ENCODE measurements around the gene MYADM.
A peak's percentile ranks its signal among the peaks of the same experiment; 100 is the strongest.
"Not testable (repeated sequence)": the region's sequence is repeated elsewhere in the genome, so short reads cannot be mapped to it uniquely, and the experiment has no call there.

Gene MYADM

GRCh38 chr19:53867225-53868090 lies at the start of gene MYADM:
MYADM (plus strand) TSS chr19:53867883; CDS start chr19:53873530, 5,647 bp downstream.
- peak; percentile 100 for DNase-seq

DNA sequence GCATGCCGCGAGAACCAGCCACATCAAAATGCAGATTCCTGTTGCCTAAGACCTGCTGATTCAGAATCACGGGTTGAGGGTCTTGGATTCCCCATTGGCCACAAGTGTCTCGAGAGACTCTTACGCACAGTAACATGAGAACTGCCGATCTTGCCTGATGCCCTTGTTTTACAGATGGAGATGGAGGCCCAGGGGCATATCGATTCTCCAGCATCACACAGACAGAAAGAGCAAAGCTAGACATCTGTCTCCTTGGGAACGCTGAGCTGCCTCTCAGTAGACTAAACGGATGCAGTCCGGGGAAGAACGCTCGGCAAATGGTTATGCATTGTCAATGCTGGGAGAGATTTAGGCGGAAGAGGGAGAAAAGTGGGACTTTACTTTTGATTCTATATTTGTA lies 48.9 kb upstream of the MYADM start:
- no peak for DNase-seq

DNA sequence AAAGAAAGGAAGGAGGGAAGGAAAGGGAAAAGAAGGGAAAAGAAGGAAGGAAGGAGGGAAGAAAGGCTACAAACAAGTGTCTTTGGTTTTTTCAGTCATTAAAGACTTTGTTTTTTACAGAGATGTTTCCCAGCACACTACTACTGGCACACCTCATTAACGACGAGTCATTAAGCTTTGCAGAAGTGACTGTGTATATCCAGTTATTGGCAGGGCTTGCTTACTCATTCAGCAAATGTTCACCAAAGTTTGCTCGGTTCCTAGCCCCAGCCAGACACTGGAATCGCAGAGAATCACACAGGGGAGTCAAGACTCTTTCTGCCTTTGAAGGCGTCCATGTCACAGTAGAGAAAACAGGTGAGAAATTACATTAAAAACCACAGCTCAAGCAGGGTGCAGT lies 47.8 kb upstream of the MYADM start:
- no peak for DNase-seq

GRCh38 chr19:53823380-53824120 lies 44.1 kb upstream of the MYADM start:
- no peak for DNase-seq

DNA sequence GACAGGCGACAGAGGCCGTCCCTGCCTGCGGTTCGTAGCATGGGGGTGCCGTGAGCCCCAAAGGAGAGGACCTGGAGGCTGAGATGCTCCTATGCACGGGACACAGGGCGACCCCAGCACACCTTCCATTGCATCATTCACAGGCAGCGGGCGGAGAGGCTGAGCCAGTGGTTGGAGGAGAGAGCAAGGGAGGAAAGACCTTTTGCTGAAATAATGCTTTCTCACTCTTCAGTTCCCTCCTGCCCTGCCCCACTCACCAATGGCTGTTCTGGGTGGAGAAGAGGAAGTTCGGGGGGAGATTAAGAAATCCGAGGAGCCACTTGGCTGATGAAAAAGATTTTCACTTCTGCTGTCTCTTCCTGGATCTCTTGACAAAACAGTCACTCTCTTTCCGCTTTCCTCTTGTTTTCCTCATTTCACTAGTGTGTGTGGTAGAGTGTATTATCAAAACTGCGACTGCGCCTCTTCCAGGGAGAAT lies 43.5 kb upstream of the MYADM start, which contains the start of gene NLRP12:
TSS of gene NLRP12 (minus strand) at position 181 of the 478 bp plus-strand sequence. CDS start at position 41, 140 bp downstream.
- DNase-seq, result peak; percentile 42

DNA sequence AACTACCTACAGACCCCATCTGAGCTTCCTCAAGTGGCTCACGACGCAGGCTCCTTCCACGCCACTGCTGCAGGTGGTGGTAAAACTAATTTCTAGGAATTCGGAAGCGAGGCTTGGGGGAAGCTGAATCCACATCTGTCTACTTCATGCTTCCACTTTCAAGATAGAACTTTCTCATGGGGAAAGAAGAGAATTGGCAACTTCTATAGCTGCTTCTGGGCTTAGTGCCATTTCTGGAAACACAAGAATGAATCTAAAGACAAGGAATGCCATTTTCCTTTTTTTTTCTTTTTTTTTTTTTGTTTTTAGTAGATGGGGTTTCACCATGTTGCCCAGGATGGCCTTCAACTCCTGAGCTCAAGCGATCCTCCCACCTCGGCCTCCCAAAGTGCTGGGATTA lies 40.8 kb upstream of the MYADM start:
- DNase-seq, result no peak

DNA sequence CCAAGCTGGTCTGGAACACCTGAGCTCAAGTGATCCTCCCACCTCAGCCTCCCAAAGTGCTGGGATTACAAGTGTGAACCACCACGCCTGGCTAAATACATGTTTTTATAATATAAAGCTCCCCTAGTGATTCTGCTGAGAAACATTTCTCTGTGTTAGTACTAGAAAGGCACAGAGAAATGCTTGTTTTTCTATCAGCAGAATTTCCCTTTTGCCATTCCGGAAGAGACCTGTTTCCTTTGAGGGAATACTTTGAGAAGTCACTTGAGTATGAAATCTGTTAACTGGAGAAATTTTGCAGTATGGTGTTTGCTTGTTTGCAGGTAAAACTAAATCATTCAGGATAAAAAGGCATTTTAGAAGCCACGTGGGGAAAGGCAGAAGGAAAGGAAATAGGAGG lies 39.2 kb upstream of the MYADM start:
- no peak for DNase-seq

DNA sequence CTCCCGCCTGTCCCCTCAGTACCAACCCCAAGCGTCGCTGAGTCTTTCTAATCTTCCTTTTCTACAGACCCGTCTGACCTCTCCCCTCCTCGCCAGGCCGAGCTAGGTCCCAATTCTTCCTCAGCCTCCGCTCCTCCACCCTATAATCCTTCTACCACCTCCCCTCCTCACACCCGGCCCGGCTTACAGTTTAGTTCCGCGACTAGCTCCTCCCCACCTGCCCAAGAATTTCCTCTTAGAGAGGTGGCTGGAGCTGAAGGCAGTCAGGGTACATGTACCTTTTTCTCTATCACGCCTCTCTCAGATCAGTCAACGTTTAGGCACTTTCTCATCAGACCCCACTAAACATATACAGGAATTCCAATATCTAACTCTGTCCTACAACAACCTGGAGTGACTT lies 34.8 kb upstream of the MYADM start:
- not testable (repeated sequence) for DNase-seq

DNA sequence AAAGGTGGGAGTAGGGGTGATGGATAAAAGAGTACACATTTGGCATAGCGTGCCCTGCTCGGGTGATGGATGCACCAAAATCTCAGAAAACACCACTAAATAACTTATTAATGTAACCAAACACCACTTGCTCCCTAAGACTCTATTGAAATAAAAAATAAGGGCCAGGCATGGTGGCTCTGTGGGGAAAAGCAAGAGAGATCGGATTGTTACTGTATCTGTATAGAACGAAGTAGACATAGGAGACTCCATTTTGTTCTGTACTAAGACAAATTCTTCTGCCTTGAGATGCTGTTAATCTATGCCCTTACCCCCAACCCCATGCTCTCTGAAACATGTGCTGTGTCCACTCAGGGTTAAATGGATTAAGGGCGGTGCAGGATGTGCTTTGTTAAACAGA lies 29.2 kb upstream of the MYADM start:
- not testable (repeated sequence) for DNase-seq

DNA sequence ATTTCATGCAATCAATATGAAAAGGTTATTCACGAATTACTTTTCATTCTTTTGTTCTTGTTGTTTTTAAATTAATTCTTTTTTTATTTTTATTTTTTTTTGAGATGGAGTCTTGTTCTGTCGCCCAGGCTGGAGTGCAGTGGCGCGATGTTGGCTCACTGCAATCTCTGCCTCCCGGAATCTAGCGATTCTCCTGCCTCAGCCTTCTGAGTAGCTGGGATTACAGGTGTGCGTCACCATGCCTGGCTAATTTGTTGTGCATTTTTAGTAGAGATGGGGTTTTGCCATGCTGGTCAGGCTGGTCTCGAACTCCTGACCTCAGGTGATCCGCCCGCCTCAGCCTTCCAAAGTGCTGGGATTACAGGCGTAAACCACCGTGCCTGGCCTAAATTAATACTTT lies 27.4 kb upstream of the MYADM start:
- DNase-seq, result not testable (repeated sequence)

- not testable (repeated sequence) for DNase-seq
These were observed 26.8 kb upstream of the MYADM start for GRCh38 chr19:53840914-53841313.

GRCh38 chr19:53844849-53845246 lies 22.8 kb upstream of the MYADM start:
- no peak for DNase-seq

DNA sequence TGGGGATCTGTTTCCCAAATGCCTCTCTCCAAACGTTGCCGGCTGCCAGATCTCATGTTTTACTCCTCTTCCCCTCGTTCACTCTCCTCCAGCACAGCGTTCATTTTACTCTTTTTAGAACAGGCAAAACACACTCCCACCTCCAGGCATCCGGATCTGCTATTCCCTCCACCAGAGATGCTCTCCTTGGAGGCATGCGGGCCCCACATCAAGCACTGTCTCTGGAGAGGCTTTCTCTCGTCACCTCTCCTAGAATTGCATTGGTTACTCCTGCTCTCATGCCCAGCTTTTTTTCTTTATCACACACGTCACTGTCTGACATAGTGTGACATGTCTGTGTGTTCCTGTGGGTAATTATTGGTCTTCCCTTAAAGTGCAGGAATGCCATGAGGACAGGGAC lies 20.1 kb upstream of the MYADM start:
- DNase-seq, result no peak

- peak; percentile 59 for DNase-seq
These were observed 18.4 kb upstream of the MYADM start for GRCh38 chr19:53849237-53849676.

DNA sequence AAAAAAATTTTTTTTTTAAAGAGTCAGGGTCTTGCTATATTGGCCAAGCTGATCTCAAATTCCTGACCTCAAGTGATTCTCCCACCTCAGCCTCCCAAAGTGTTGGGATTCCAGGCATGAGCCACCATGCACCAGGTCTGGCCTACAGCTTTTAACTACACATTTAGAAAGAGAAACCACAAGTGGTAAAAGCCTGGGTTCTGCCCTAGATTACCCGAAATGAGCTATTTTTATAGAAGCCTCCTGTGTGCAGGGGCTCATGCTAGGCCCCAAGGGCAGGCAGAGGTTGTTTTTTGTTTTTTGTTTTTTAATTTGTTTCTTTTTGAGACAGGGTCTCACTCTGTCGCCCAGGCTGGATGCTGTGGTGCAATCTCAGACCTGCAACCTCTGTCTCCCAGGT lies 14.0 kb upstream of the MYADM start:
- no peak for DNase-seq

DNA sequence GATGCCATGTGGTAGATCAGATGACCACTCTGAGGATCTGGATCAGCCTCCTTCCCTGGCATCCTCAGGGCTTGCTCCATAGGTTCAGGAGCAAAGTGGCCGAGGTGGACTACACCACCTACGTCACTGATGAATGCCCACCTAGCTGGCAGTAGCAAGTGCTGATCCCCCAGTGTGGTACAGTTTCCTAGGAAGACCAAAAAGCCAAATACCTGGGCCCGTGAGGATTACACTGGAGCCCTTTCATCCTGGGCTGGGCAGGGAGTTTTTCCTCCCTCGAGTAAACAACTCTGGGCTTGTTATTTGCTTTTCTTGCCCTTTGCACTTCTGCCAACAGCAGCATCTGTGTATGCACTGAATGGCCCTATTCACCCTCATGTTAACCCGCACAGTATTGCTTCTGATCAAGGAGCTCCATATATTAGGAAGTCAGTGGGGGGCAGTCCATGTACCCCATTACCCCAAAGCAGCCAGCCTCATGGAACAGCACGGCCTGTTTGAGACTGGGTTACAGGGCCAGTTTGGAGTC lies 3.3 kb upstream of the MYADM start:
- peak; percentile 58 for DNase-seq

GRCh38 chr19:53865523-53865917 lies 2.2 kb upstream of the MYADM start:
- DNase-seq, result no peak

DNA sequence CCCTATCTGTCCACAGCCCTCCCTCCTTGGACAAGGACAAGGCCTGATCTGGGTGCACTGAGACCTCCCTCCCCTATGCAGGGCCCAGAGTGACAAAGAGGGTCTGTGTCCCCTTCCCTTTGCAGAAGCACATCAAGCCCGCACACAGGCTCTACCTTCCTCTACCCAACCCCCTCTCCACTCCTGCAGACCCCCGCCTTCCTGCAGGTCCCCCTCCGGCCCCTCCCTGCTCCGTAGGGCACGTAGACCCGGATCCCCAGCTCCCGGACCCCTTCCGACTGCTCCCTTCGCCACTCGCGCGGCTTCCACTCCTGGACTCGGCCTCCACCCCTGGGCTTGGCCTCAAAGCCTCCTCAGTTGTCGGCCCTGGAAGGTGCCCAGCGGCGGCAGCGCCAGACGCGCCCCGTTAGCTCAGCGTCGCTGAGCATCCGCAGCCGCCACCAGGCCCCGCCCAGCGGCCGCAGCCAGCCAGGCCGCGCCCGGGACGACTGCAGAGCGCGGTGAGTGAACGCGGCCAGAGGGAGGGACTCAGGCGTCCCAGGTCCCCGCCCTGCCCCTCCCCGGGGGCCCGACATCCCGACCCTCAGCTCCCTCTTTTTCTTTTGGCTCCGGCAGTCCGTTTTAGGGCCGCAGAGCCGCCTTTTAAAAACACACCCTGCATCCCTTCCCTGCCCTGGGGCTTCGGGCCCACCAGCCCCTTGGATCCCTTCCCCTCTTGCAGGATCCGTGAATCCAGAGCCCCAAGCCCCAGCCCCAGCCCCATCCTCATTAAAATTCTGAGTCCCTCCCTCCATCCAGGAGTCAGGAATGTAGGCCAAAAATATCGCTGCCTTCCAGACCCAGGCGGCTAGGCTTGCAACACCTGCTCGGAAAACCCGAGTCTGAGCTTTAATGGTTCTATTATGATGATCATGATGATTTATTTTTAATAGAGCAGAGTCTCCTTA lies 1.5 kb upstream of the MYADM start:
- peak; percentile 92 for DNase-seq

DNA sequence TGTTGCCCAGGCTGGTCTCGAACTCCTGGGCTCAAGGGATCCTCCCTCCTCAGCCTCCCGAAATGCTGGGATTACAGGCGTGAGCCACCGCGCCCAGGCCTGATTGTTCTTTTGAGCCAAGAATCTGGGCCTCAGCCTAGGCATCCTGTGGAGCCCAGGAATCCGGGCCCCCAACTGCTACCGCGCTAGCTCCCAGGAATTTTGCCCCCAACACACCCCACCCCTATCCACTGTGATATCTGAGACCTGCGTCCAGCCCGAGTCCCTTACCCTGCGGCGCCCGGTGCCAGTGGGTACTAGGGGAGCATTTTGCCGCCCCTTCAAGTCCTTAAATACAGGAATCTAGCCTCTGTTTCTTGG lies 838 bp upstream of the MYADM start:
- no peak for DNase-seq

DNA sequence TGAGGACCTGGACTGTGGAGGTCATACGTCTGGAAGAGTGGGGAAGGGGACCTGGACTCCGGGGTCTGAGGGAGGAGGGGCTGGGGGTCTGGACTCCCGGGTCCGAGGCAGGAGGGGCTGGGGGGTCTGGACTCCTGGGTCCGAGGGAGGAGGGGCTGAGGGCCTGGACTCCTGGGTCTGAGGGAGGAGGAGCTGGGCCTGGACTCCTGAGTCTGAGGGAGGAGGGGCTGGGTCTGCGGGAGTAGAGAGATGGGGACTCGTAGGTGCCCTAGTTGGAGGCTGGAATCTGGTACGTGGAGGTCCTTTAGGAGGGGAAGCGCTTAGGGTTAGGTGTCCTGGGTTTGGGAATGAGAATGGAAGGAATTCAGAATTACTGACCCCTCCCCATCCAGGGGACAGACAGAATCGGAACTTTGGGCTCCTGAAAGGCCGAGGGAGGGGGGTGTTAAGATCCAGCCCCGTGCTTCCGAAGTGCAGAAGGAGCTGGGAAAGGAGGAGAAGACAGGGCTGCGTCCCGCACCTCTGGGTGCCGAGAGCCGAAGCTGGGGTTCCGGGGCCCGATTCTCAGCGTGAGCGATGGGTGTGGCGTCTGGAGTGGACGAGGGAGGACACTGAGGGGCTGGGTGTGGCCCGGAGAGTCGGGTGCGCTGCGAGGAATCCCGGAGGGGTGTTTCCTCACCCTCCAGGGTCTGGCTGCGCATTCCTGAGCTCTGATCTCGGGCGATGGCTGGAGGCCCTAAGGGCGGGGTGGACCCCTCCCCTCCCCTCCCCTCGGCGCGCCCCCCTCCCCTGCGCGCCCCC lies 608 bp downstream of the MYADM start:
- DNase-seq, result peak; percentile 77
